ENCODE measurements around the gene PC.

- no peak for TF ChIP-seq POLR2AphosphoS5 (IDR thresholded peaks at IDR 0.05; ENCODE audit: low read depth, low read length)
- no peak for TF ChIP-seq POLR2A (IDR thresholded peaks at IDR 0.05; ENCODE audit: low read depth, low read length)
- TF ChIP-seq TAF1 (IDR thresholded peaks at IDR 0.05; ENCODE audit: low read depth, low read length) = no peak
- TF ChIP-seq POU2F2 (IDR thresholded peaks at IDR 0.05; ENCODE audit: low read depth, low read length) = no peak
- no peak for TF ChIP-seq SPI1 (IDR thresholded peaks at IDR 0.05; ENCODE audit: low read depth, low read length)
- TF ChIP-seq PAX5 (IDR thresholded peaks at IDR 0.05; ENCODE audit: insufficient read depth, low read length, severe bottlenecking) = no peak
Observed at GRCh38 chr11:66907751-66908630, 50.2 kb downstream of the PC start.

Data from GM12891 (cell line).